GM18507 (cell line): ENCODE data around the gene HHAT.

Experiments
- DNase-seq: peaks from one replicate; pipeline ENCODE4 v3.0.0; 2011; ENCODE audit warnings: low read depth; ENCODE audit not compliant: insufficient read length; ENCODE audit errors: extremely low spot score
- FAIRE-seq: peaks from 2 replicates; lab custom pipeline; 2011; peaks lifted over from hg19 to GRCh38; lab: Jason Lieb, UNC

The HHAT gene

DNA sequence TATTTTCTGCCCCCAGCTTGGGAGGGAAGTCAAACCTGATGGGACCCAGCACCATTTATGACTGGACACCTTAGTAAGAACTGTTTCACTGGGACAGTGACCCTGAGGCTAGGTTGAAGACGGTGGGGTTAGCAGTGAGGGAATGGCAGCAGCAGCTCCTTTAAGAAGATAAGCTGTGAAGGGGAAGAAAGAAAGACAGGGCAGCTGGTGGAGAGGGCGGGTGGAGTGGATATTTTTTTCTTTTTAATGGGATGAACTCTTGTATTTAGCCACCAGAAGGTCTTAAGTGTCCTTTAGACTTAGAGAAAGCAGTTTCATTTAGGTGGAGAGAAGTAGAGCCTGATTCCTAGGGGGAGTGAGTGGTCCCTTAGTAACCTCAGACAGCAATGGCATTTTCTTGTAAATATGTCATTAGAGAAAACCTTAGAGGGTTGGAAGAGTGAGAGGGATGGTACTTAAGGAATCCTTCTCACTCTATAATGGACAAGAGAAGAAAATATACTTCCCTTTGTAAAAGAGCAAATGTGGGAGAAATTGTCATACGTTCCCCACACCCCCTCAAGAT, 187.5 kb downstream of the HHAT start:
- DNase-seq (no peak), FAIRE-seq (no peak)

DNA sequence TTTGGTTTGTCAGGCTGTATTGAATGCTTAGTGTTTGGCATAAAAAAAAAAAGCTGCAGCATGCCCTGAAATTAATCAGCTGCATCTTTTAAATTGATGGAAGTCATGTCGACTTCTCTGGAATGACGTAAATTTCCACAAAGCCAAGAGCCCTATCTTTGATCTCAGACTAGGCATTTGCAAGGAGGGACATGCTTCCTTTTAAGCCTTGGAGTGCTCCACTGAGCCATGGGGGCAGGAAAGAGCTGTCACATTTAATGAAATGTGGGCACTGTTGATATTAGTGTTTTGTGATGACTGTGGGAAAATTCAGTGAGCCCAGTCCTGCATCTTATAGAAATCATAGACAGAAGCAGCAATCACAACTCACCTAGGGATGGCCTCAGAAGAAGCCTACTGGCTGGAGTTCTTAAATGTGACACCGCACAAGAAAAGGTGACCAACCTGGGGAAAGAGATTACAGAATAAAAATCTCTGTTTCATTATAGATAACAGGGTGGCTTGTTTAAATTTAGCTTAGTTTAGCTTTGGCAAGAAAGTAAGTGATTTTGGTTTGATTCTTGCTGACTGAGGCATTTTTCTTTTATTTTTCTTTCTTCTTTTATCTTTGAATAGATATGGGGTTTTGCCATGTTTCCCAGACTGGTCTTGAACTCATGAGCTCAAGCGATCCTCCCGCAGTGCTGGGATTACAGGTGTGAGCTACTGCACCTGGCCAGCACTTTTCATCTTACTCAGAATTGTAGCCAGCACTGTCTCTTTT, 188.2 kb downstream of the HHAT start:
- no peak for FAIRE-seq
- DNase-seq, result no peak

DNA sequence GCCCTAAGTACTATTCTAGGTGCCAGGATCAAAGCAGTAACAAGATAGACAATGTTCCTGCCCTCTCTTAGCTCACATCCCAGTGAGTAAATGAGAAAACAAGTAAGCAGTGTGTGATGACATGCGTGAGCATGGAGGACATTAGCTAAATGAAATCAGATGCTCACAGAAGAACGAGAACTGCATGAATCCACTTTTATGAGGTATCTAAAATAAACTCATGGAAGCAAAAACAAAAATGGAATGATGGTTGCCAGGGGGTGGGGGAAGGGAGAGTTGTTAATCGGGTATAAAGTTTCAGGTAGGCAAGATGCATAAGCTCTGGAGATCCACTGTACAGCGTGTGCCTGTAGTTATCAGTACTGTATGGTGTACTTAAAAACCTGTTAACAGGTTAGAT, 195.1 kb downstream of the HHAT start:
- DNase-seq (no peak), FAIRE-seq (no peak)

DNA sequence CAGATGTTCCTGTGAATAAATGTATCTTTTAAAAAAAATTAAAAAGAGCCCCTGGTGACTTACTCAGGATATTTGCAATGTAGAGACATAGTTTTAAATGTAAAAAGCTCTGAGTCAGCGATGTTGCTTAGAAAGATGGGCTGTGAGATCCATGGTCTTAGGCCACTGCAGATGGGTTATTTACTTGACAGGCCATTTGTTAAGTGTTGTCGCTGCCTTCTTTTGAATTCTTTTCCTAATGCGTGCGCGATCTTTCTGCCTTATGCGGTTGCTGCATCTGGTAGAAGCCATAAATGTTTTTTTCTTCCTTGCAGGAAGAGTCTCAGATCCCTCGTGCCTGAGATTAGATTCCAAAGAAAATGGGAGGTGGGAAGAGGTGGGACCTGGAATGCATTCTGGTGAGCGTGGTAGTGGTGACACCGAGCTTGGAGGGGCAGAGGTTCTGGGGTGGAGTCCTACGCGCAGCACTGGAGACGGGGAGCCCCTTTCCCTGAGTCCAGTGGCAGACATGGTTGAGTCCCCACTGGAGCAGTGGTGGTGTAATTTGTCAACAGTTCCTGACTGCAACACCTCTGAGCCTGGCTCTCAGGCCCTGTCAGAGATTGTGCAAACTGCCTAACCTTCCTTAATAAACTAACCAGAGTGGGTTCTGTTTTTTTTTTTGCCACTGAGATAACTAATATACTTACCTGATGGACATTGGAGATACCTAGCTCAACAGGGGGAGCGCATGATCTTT, 197.2 kb downstream of the HHAT start:
- DNase-seq (no peak), FAIRE-seq (no peak)

DNA sequence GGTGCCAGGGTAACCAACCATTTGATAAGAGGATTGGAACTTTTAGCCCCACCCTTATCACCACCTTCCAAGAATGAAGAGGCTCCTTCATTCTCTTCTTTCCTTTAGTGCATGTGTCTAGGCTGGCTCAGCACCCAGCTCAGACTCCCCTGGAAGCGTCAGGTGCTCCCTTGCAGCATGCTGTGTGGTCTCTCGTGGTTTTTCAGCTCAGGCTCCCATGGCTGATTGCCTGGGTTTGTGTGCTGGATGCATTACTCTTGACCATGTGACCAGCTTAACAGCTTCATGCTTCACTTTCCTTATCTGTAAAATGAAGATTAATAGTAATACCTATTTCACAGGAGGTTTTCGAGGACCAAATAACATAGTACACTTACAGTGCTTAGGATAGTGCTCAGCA, 198.4 kb downstream of the HHAT start:
- DNase-seq, result no peak
- no peak for FAIRE-seq

DNA sequence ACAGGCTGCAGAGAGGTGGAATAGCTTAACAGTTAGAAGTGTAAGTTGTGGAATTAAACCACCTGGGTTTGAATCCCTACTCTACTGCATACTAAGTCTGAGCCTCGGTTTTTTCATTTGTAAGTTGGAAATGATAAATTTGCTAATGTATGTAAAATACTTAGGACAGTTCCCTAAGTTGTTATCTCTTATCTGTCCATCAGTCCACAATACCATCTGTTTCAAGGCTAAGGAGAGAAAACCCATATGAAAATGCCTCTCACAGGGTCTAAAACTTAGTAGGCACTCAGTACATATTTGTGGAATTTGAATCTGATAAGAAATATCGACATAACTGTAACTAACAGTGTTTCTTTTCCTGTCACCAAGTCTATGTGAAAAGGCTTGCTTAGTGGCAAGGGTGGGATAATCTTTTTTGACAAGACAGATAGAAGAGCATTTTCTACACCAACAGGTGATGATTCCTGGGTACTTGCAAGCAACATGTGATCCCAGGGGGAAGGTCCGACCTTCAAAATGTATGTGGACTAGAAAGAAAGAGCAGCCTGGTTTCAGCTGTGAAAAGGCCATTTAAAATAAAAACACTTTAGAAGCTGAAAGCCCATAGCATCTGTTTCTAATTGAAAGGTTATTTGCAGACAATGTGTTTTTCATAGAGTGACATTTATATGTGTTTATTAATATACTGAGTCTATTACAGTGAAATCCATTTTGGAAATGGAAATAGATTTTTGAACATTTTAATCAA, 202.9 kb downstream of the HHAT start:
- DNase-seq (no peak), FAIRE-seq (no peak)

DNA sequence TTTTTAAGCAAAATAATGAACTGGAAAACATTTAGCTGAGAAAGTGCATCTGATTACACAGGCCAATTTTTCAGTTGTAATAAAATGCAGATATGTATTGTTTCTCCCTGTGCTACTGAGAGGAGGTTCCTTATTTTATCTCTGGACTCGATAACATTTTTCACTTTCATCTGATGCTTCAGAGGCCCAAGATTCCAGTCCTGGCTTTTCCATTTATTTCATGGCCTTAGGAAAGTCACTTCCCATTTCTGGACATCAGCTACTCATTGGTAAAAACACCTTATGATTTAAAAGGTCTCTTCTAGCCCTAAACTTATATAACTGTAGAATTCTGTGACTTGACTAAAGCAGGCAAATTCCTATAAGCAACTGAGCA, 203.5 kb downstream of the HHAT start:
- FAIRE-seq (no peak), DNase-seq (no peak)

DNA sequence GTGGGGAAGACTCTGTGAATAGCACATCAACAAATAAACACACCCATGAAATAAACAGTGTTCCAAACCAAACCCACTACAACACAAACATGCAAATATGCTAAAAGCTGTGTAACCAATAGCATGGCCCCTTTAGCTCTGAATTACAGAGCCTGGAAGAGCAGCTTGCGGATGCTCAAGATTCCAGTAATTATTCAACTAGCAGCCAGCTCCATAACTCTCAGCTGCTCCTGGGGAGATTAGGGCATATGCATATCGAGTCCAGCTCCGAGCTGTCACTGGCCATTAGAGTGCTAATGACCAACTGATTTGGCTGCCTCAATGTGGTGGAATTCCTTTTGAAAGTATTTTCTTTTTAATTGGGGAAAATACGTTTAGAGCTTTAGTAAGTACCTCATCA, 207.1 kb downstream of the HHAT start:
- FAIRE-seq, result no peak
- no peak for DNase-seq

DNA sequence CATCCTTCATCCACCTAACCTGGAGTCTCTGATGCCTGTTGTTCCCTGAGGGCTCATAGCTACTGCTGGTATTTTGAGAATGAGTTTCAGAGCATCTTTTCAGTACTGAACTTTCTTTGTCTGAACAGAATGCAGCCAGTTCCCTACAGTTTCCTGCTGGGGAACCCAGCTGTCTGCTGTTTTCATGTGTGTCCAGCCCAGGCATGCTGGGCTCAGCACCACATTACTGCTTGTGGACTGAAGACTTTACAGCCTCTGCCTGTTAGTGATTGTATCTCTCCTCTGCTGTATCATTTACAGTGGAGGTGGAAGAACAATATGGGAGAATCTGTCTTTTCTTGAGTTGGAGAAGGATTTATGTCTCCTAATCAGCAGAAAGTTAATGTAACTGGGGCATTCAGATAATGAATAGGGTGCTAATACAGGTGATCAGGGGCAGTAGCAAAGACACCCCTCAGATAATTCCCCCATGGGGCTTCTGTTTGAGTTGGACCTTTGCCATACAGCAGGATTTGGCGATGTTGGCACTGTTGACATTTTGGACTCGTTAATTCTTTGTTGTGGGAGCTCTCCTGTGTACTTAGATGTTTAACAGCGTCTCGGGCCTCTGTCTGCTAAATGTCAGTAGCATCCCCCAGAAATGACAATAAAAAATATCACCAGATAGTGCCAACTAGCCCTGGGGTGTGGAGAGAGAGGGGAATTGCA, 207.7 kb downstream of the HHAT start:
- no peak for DNase-seq
- FAIRE-seq, result no peak

DNA sequence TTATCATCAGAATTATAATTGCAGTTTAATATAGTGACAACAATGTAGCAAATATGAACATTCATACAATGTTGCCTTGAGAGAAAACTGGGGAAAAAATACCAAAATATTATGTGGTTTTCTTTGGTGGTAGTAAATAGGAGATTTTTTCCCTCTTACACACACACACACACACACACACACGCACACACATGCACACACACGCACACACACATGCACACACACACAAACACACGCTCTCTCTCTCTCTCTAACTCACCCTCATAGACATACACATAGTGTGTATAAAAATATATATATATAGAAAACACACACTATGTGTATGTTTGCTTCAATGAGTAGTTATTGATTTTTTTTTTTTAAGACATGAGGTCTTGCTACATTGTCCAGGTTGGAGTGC, 211.6 kb downstream of the HHAT start:
- FAIRE-seq, result no peak
- no peak for DNase-seq

DNA sequence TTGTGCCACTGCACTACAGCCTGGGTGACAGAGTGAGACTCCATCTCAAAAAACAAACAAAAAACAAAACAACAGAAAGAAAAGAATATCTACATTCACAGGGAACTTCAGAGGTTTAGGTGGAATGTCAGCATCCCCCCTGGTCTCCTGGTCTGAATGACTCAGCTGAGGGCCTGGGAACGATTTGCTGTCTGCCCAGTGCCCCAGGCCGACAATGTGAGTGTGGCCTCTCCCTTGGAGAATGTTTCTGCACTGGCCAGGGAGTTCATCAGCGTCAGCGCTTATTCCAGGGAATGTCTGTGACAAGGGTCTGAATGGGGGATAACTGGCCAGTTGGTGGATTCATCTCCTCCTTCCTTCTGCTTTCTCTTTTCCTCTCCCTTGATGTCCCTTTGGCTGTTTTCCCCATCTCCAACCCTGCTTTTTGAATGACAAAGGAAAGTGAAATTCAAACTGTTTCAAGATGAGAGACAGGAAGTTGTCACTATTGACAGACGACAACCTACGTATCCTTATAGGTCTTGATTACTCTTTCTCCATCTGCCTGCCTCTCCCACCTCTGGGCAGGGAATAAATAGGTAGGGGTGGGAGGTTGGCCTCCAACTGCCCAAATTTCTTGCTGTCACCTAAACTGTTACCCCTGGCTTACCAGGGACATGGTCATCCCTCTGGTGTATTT, 213.1 kb downstream of the HHAT start:
- DNase-seq, result no peak
- FAIRE-seq, result no peak

DNA sequence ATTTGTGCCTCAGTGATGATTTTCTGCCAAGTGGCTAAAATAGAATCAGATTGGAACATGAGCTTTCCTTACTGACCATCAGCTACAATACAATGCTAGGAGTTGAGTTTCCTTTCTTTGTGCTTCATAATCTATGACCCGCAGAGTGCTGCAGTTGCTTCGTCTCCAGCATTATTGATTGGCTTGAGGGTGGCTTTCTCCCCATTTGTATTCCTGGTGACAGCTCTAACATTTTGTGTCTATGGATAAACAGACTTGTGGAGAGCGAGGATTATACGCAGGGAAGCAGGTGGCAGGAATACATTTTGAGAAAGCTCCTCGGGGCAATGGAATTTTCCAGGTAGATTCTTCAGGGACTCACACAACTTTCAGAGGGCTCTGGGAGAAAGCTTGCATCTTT, 223.2 kb downstream of the HHAT start:
- no peak for DNase-seq

DNA sequence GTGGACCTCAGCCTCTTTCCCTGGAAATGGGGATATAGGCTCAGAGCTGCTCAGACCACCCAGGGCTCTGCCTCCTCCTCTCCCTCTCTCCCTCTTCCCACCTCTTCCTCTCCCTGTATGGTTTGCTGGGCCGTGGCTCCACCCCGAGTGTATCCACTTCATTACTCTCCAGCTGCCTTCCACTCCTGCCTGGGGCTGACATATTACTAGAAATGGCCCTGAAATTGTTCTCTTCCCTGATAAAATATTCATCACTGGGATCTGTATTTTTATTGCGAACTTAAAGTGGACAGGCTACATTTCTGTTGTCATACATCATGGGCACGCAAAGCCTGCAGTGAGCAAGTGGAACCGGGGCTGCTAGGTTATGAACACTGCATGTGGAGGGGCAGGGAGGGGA, 225.0 kb downstream of the HHAT start:
- DNase-seq (no peak), FAIRE-seq (no peak)

More for the DNA sequence above, 223.2 kb downstream of the HHAT start:
- no peak for FAIRE-seq

DNA sequence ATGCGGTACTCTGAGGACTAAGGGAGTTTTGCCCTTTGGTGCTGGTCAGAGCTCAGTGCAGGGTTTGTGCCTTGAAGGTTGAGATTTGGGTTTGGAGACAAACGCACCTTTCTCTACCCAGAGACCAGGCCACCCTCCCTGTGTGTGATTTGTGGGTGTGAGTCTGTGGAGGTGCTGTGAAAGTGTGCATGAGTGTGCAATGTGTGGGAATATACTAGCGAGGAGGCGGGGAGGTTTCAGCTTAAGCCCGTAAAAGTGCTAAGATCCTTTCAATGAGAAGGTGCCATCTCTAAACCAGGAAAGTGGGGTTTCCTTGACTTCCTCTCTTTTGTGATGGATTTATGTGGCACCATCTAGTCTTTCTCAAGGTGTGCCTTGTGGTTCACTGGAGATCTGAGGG, 225.7 kb downstream of the HHAT start:
- DNase-seq (no peak), FAIRE-seq (no peak)

DNA sequence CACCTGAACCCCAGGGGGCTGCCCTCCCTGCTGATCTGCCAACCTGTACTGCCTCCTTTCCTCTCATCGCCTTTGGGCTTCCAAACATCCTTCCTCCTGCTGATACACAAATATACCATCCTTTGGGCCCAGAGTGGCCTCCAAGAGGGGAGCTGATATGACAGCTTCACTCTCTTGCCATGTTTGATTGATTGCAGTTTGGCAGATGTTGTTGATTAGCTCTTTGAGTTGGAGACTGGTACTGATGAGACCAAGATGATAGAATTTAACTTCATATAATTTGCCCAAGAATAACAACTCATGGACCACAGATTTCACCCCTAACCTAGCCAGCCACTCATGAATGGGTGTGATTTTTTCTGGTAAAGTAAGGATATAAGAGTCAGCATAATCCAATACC, 227.8 kb downstream of the HHAT start:
- FAIRE-seq, result no peak

DNA sequence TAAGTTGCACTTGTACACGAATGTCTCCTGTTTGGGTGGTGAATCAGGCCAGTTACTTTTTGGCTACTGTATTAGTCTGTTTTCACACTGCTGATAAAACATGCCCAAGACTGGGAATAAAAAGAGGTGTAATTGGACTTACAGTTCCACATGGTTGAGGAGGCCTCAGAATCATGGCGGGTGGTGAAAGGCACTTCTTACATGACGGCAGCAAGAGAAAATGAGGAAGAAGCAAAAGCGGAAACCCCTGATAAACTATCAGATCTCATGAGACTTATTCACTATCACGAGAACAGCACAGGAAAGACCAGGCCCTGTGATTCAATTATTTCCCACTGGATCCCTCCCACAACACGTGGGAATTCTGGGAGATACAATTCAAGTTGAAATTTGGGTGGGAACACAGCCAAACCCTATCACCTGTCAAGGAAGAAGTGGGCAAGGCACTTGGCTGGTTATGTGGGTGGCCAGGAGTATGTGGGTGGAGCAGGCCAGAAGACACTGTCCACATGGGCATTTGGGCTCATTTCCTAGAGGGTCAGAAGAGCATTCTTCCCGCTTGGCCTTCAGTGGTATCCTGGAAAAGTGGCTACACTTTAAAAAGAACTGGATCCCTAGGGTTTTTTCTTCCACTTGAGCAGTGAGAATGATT, 228.8 kb downstream of the HHAT start:
- FAIRE-seq (no peak), DNase-seq (no peak)

More for the DNA sequence above, 227.8 kb downstream of the HHAT start:
- DNase-seq, result no peak

DNA sequence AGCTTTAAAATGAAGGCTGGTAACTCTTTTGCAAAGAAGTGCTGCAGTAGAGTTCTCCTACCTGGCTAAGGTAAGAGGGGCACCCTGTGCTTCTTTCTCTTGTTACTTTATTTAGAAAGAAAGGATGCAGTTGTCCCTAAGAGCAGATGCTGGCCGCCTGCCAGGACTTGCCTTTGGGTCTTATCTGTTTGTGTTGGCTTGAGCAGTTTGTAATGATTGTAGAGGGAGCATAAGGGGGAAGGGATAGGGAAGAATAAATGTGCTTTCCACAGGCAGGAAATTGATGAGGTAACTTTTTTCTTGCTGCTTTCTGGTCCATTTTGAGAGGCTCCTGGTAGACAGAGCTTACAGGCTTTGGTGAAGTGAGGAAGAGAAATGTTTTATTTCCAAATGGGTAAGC, 229.6 kb downstream of the HHAT start:
- DNase-seq (no peak), FAIRE-seq (no peak)

DNA sequence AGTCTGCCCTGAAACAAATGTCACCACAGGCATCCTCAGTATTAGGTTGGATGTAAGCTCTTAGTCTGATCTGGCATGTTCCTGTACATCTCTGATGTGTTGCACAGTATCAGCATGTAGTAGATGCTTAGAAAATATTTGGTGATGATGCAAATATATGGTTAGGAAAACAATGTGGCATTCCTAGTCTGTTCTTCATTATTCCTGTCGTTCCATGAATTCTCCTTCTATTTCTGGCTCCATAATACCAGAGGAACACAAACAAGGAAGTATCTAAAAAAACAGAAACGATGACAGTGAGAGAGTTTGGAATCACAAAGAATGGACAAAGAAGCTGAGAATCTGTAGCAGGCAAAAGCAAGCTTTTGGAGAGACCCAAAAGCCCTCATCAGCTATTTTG, 236.6 kb downstream of the HHAT start:
- no peak for FAIRE-seq

DNA sequence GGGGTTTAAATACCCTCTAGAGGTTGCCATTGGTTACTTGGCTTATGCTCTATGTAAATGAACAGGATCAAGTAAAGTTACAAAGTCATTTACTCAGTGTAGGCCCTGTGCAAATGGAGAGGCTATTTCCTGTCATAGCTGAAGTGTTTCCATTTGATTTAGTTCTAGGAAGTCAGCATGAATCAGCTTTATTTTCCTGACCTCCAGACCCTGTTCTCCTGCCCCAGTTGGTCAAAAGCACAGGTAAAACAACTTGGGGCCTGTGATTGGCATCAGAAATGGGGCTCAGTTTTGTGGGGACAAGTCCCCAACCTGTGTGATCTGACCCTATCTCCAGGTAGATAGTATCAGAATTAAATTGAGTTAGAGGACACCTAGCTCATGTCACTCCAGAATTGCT, 239.9 kb downstream of the HHAT start:
- no peak for DNase-seq
- FAIRE-seq, result no peak

More for the DNA sequence above, 236.6 kb downstream of the HHAT start:
- DNase-seq, result no peak
